ENCODE measurements around the gene FSD1L. TPM values are rescaled to one million over a fixed set of nuclear protein-coding genes. Genes with fewer than 3 reads are reported as not detected.
A peak's percentile ranks its signal among the peaks of the same experiment; 100 is the strongest.

FSD1L gene
- total RNA-seq, 2 donors from 2014 or later: 3.2 TPM

- no peaks in the 10 kb centered on the region for H3K9me3 ChIP-seq (ENCODE audit: control insufficient read depth, low read length, poor library complexity, severe bottlenecking)
- DNase-seq (no peak), ATAC-seq (no peak)
- H3K27me3 Mint-ChIP-seq: no peaks in the 10 kb centered on the region
- no peaks in the 10 kb centered on the region for H3K36me3 Mint-ChIP-seq (ENCODE audit: low read depth)
- no peak overlapping the region for H3K4me3 Mint-ChIP-seq
- peaks cover 3% of the 10 kb centered on the region for H3K4me1 Mint-ChIP-seq
- peak overlapping the region; percentile 3 for H3K27ac Mint-ChIP-seq
These were observed 6.1 kb upstream of the FSD1L start for GRCh38 chr9:105441616-105442160.

- no peaks in the 10 kb centered on the region for H3K27me3 Mint-ChIP-seq
- ATAC-seq: no peak
- peaks cover 9% of the 10 kb centered on the region for H3K4me1 Mint-ChIP-seq
- no peaks in the 10 kb centered on the region for H3K9me3 ChIP-seq (ENCODE audit: control insufficient read depth, low read length, poor library complexity, severe bottlenecking)
- no peak overlapping the region for H3K27ac Mint-ChIP-seq
- DNase-seq: no peak
- no peak overlapping the region for H3K4me3 Mint-ChIP-seq
- H3K36me3 Mint-ChIP-seq (ENCODE audit: low read depth): no peaks in the 10 kb centered on the region
These were observed 4.7 kb upstream of the FSD1L start for GRCh38 chr9:105443121-105443520.

- no peaks in the 10 kb centered on the region for H3K27me3 Mint-ChIP-seq
- H3K9me3 ChIP-seq (ENCODE audit: control insufficient read depth, low read length, poor library complexity, severe bottlenecking): no peaks in the 10 kb centered on the region
- no peak overlapping the region for H3K4me3 Mint-ChIP-seq
- DNase-seq: no peak
- H3K36me3 Mint-ChIP-seq (ENCODE audit: low read depth): no peaks in the 10 kb centered on the region
- H3K27ac Mint-ChIP-seq: no peak overlapping the region
- ATAC-seq: no peak
- peaks cover 13% of the 10 kb centered on the region for H3K4me1 Mint-ChIP-seq
These were observed 3.7 kb upstream of the FSD1L start for GRCh38 chr9:105444130-105444529.

GRCh38 chr9:105445203-105445881, 2.5 kb upstream of the FSD1L start:
- H3K27me3 Mint-ChIP-seq: no peaks in the 10 kb centered on the region
- ATAC-seq (no peak), DNase-seq (no peak)
- H3K4me1 Mint-ChIP-seq: peaks cover 13% of the 10 kb centered on the region
- H3K4me3 Mint-ChIP-seq: no peak overlapping the region
- no peaks in the 10 kb centered on the region for H3K36me3 Mint-ChIP-seq (ENCODE audit: low read depth)
- no peak overlapping the region for H3K27ac Mint-ChIP-seq
- H3K9me3 ChIP-seq (ENCODE audit: control insufficient read depth, low read length, poor library complexity, severe bottlenecking): no peaks in the 10 kb centered on the region

GRCh38 chr9:105447386-105447813, 434 bp upstream of the FSD1L start:
- DNase-seq: no peak
- peak overlapping the region; percentile 54 for H3K27ac Mint-ChIP-seq
- peak overlapping the region; percentile 90 for H3K4me3 Mint-ChIP-seq
- H3K36me3 Mint-ChIP-seq (ENCODE audit: low read depth): no peaks in the 10 kb centered on the region
- H3K4me1 Mint-ChIP-seq: peaks cover 13% of the 10 kb centered on the region
- H3K27me3 Mint-ChIP-seq: no peaks in the 10 kb centered on the region
- H3K9me3 ChIP-seq (ENCODE audit: control insufficient read depth, low read length, poor library complexity, severe bottlenecking): no peaks in the 10 kb centered on the region
- no peak for ATAC-seq

- Mint-ChIP-seq H3K4me1 (peaks cover 12% of the 10 kb centered on the region), H3K27me3 (no peaks in the 10 kb centered on the region), H3K4me3 (peak overlapping the region; percentile 90), H3K27ac (no peak overlapping the region), H3K36me3 (ENCODE audit: low read depth) (no peaks in the 10 kb centered on the region)
- no peak for DNase-seq
- H3K9me3 ChIP-seq (ENCODE audit: control insufficient read depth, low read length, poor library complexity, severe bottlenecking): no peaks in the 10 kb centered on the region
- no peak for ATAC-seq
These were observed 1.2 kb downstream of the FSD1L start for GRCh38 chr9:105449081-105449480.

- no peak overlapping the region for H3K4me3 Mint-ChIP-seq
- peaks cover 12% of the 10 kb centered on the region for H3K4me1 Mint-ChIP-seq
- no peak for ATAC-seq
- H3K9me3 ChIP-seq (ENCODE audit: control insufficient read depth, low read length, poor library complexity, severe bottlenecking): no peaks in the 10 kb centered on the region
- H3K36me3 Mint-ChIP-seq (ENCODE audit: low read depth): no peaks in the 10 kb centered on the region
- no peak overlapping the region for H3K27ac Mint-ChIP-seq
- H3K27me3 Mint-ChIP-seq: no peaks in the 10 kb centered on the region
- DNase-seq: no peak
These were observed 4.4 kb downstream of the FSD1L start for GRCh38 chr9:105452185-105452584.

- ATAC-seq (no peak), DNase-seq (no peak)
- Mint-ChIP-seq H3K36me3 (ENCODE audit: low read depth) (no peaks in the 10 kb centered on the region), H3K4me1 (peaks cover 9% of the 10 kb centered on the region), H3K27me3 (no peaks in the 10 kb centered on the region), H3K27ac (no peak overlapping the region), H3K4me3 (no peak overlapping the region)
- no peaks in the 10 kb centered on the region for H3K9me3 ChIP-seq (ENCODE audit: control insufficient read depth, low read length, poor library complexity, severe bottlenecking)
These were observed 8.1 kb downstream of the FSD1L start for GRCh38 chr9:105455836-105456475.

- ATAC-seq (no peak), DNase-seq (no peak)
- no peak overlapping the region for H3K4me3 Mint-ChIP-seq
- no peak overlapping the region for H3K27ac Mint-ChIP-seq
- H3K4me1 Mint-ChIP-seq: peaks cover 6% of the 10 kb centered on the region
- H3K27me3 Mint-ChIP-seq: no peaks in the 10 kb centered on the region
- no peaks in the 10 kb centered on the region for H3K36me3 Mint-ChIP-seq (ENCODE audit: low read depth)
- no peaks in the 10 kb centered on the region for H3K9me3 ChIP-seq (ENCODE audit: control insufficient read depth, low read length, poor library complexity, severe bottlenecking)
These were observed 9.9 kb downstream of the FSD1L start for GRCh38 chr9:105457560-105458294.

- DNase-seq: no peak
- no peak overlapping the region for H3K27ac Mint-ChIP-seq
- ATAC-seq: no peak
- no peaks in the 10 kb centered on the region for H3K9me3 ChIP-seq (ENCODE audit: control insufficient read depth, low read length, poor library complexity, severe bottlenecking)
- peaks cover 6% of the 10 kb centered on the region for H3K4me1 Mint-ChIP-seq
- H3K4me3 Mint-ChIP-seq: no peak overlapping the region
- H3K36me3 Mint-ChIP-seq (ENCODE audit: low read depth): no peaks in the 10 kb centered on the region
- no peaks in the 10 kb centered on the region for H3K27me3 Mint-ChIP-seq
These were observed 10.6 kb downstream of the FSD1L start for GRCh38 chr9:105458404-105458803.

GRCh38 chr9:105459336-105459735, 11.5 kb downstream of the FSD1L start:
- no peaks in the 10 kb centered on the region for H3K9me3 ChIP-seq (ENCODE audit: control insufficient read depth, low read length, poor library complexity, severe bottlenecking)
- Mint-ChIP-seq H3K27me3 (no peaks in the 10 kb centered on the region), H3K36me3 (ENCODE audit: low read depth) (no peaks in the 10 kb centered on the region), H3K27ac (no peak overlapping the region), H3K4me3 (no peak overlapping the region), H3K4me1 (peaks cover 6% of the 10 kb centered on the region)
- ATAC-seq (no peak), DNase-seq (no peak)

GRCh38 chr9:105466898-105467455, 19.1 kb downstream of the FSD1L start:
- H3K9me3 ChIP-seq (ENCODE audit: control insufficient read depth, low read length, poor library complexity, severe bottlenecking): no peaks in the 10 kb centered on the region
- Mint-ChIP-seq H3K27me3 (no peaks in the 10 kb centered on the region), H3K4me3 (no peak overlapping the region), H3K36me3 (ENCODE audit: low read depth) (peaks cover 12% of the 10 kb centered on the region), H3K4me1 (no peaks in the 10 kb centered on the region), H3K27ac (no peak overlapping the region)
- DNase-seq: no peak
- no peak for ATAC-seq

GRCh38 chr9:105468875-105469274, 21.0 kb downstream of the FSD1L start:
- Mint-ChIP-seq H3K4me3 (no peak overlapping the region), H3K4me1 (no peaks in the 10 kb centered on the region), H3K27me3 (no peaks in the 10 kb centered on the region), H3K27ac (no peak overlapping the region), H3K36me3 (ENCODE audit: low read depth) (peaks cover 12% of the 10 kb centered on the region)
- H3K9me3 ChIP-seq (ENCODE audit: control insufficient read depth, low read length, poor library complexity, severe bottlenecking): no peaks in the 10 kb centered on the region
- ATAC-seq (no peak), DNase-seq (no peak)

All from T-helper 17 cell (primary cell).